ENCODE data around the gene WDPCP. TPM values are rescaled to one million over a fixed set of nuclear protein-coding genes. Genes with fewer than 3 reads are reported as not detected.
A peak's percentile ranks its signal among the peaks of the same experiment; 100 is the strongest.

Gene WDPCP
- total and polyA plus RNA-seq, 2 of the 4 experiments (the other 2 are of a cell fraction) = 2.2 to 10.2 TPM

- Histone ChIP-seq H3K27me3 (ENCODE audit: control insufficient read depth, insufficient read depth, low read length) (no peaks in the 10 kb centered on the region), H2BK5ac (ENCODE audit: low read depth, low read length, poor library complexity, severe bottlenecking) (no peak overlapping the region), H2AFZ (replicated peaks; ENCODE audit: low read length, poor library complexity) (peak overlapping the region; percentile 69), H3K4me2 (ENCODE audit: low read depth, low read length) (no peak overlapping the region), H3K14ac (replicated peaks; ENCODE audit: low read depth, low read length) (no peak overlapping the region; the same call in 1 of the 2 replicates), H3K9ac (ENCODE audit: low read depth, low read length) (no peak overlapping the region), H3K18ac (ENCODE audit: low read depth, low read length) (no peak overlapping the region), H4K8ac (ENCODE audit: low read depth in 2 of 2, low read length in 2 of 2) (peak overlapping the region in 1 of 2 experiments; percentile 36; a peak in 2 of 4 replicates), H3K4ac (ENCODE audit: low read depth, low read length) (peak overlapping the region; percentile 33; the same call in 1 of the 2 replicates), H3K23ac (ENCODE audit: low read depth, low read length) (no peak overlapping the region; the same call in 1 of the 2 replicates), H2AK5ac (ENCODE audit: low read depth, low read length) (no peak overlapping the region), H2AK9ac (replicated peaks; ENCODE audit: low read depth, low read length, poor library complexity) (no peak overlapping the region), H2BK20ac (ENCODE audit: low read depth, low read length) (no peak overlapping the region), H4K5ac (ENCODE audit: low read depth, low read length) (no peak overlapping the region), H3K36me3 (ENCODE audit: control insufficient read depth, insufficient read depth, low read length) (no peaks in the 10 kb centered on the region), H2BK120ac (ENCODE audit: low read depth, low read length) (peak overlapping the region; percentile 53), H3K9me1 (ENCODE audit: insufficient read depth, low read length) (no peaks in the 10 kb centered on the region; the same call in none of the 2 replicates), H3K9me3 (ENCODE audit: control insufficient read depth, insufficient read depth, low read length) (no peaks in the 10 kb centered on the region), H3K56ac (ENCODE audit: extremely low read depth, insufficient read depth, low read length) (no peak overlapping the region), H4K91ac (ENCODE audit: insufficient read depth, low read depth, low read length) (no peak overlapping the region), H4K20me1 (ENCODE audit: insufficient read depth, low read length) (no peaks in the 10 kb centered on the region), H3K27ac (ENCODE audit: insufficient read depth, low read length) (no peak overlapping the region), H2BK15ac (ENCODE audit: low read depth, low read length) (no peak overlapping the region), H3K4me1 (ENCODE audit: control insufficient read depth, insufficient read depth, low read length) (peaks cover 2% of the 10 kb centered on the region; the same call in 1 of the 2 replicates), H3K79me1 (ENCODE audit: low read depth in 1 of 2, low read length in 2 of 2) (no peaks in the 10 kb centered on the region), H3K4me3 (ENCODE audit: insufficient read depth, low read depth, low read length) (no peak overlapping the region)
- peak; percentile 55 for DNase-seq
- ChIA-PET POLR2A (ENCODE audit: unreplicated experiment) (no interaction called here), CTCF (interaction anchor here (0.6 kb wide), 1 partner anchor 656 kb away, joined by 5 read pairs; no protein-coding TSS in a partner anchor)
- no peak for TF ChIP-seq BHLHE40 (IDR thresholded peaks at IDR 0.05; ENCODE audit: low read depth, low read length)
- TF ChIP-seq RAD21 (IDR thresholded peaks at IDR 0.05; ENCODE audit: low read length) = no peak
- no peak for TF ChIP-seq USF2 (IDR thresholded peaks at IDR 0.05; ENCODE audit: low read depth, low read length)
- TF ChIP-seq, protein P1, sequence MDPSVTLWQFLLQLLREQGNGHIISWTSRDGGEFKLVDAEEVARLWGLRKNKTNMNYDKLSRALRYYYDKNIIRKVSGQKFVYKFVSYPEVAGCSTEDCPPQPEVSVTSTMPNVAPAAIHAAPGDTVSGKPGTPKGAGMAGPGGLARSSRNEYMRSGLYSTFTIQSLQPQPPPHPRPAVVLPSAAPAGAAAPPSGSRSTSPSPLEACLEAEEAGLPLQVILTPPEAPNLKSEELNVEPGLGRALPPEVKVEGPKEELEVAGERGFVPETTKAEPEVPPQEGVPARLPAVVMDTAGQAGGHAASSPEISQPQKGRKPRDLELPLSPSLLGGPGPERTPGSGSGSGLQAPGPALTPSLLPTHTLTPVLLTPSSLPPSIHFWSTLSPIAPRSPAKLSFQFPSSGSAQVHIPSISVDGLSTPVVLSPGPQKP (IDR thresholded peaks at IDR 0.05; ENCODE audit: borderline replicate concordance, low read depth, low read length) = no peak
- TF ChIP-seq FOS (IDR thresholded peaks at IDR 0.05; ENCODE audit: low read depth, low read length) = no peak
- no peak for TF ChIP-seq POLR2A (IDR thresholded peaks at IDR 0.05; ENCODE audit: low read depth, low read length)
- TF ChIP-seq CEBPB (IDR thresholded peaks at IDR 0.05; ENCODE audit: low read depth, low read length) = no peak
- no peak for TF ChIP-seq MAFK (IDR thresholded peaks at IDR 0.05; ENCODE audit: low read depth, low read length)
- no peak for TF ChIP-seq RFX5 (IDR thresholded peaks at IDR 0.05; ENCODE audit: low read depth, low read length)
- TF ChIP-seq MXI1 (IDR thresholded peaks at IDR 0.05; ENCODE audit: borderline replicate concordance, low read depth, low read length) = no peak
- TF ChIP-seq NFE2L2 (IDR thresholded peaks at IDR 0.05; ENCODE audit: low read depth, low read length) = no peak
- TF ChIP-seq RCOR1 (IDR thresholded peaks at IDR 0.05; ENCODE audit: insufficient replicate concordance, low read length) = no peak
- in situ Hi-C loops (cut with MboI; ENCODE audit: low sequenced_read_pairs) = no loop called here
- WGBS, 2 experiments (ENCODE audit: extremely low coverage in 2 of 2, insufficient read length in 1 of 2) = no CpG with 5 or more reads among the region's 9 CpGs
- peak; percentile 60 for ATAC-seq (ENCODE audit: low read depth)
- BruUV-seq (replicated peaks) = no TSS peak
- dilution Hi-C loops (cut with HindIII; ENCODE audit: low sequenced_read_pairs, unreplicated experiment) = no loop called here
- intact Hi-C loops (cut with micrococcal nuclease) = no loop called here
These were observed 27.0 kb upstream of the WDPCP start for GRCh38 chr2:63614983-63615945.

Data from IMR-90 (cell line).